GM21576 (cell line): ENCODE results near the gene CFAP157.

Experiments
- ATAC-seq: cut with Tn5 transposase; IDR thresholded peaks from one replicate; pipeline ENCODE4 v1.9.1; 2021; ENCODE audit warnings: mild to moderate bottlenecking, moderate library complexity; ENCODE audit not compliant: unreplicated experiment

Gene CFAP157

GRCh38 chr9:127714951-127715469 lies 8.2 kb downstream of the CFAP157 start:
- no peak for ATAC-seq

GRCh38 chr9:127715470-127716337 lies 8.9 kb downstream of the CFAP157 start, which contains the start of the genes PTRH1 and TTC16:
PTRH1 (minus strand) TSS chr9:127715663; CDS start chr9:127715639, 24 bp downstream.
TTC16 (plus strand) TSS chr9:127716079; CDS start chr9:127716146, 67 bp downstream.
- peak; percentile 79 for ATAC-seq

- no peak for ATAC-seq
Measured at GRCh38 chr9:127716412-127716811, 9.6 kb downstream of the CFAP157 start.

- ATAC-seq, result no peak
Measured at GRCh38 chr9:127717766-127718165, 11.0 kb downstream of the CFAP157 start.

- no peak for ATAC-seq
Measured at GRCh38 chr9:127720031-127720864, 13.5 kb downstream of the CFAP157 start.

GRCh38 chr9:127720865-127721227 lies 14.1 kb downstream of the CFAP157 start:
- ATAC-seq, result no peak

GRCh38 chr9:127721391-127721821 lies 14.6 kb downstream of the CFAP157 start:
- ATAC-seq, result no peak

- ATAC-seq, result no peak
Measured at GRCh38 chr9:127722055-127722745, 15.4 kb downstream of the CFAP157 start.

GRCh38 chr9:127723013-127723412 lies 16.2 kb downstream of the CFAP157 start:
- no peak for ATAC-seq

GRCh38 chr9:127723444-127723843 lies 16.7 kb downstream of the CFAP157 start:
- ATAC-seq, result no peak

- no peak for ATAC-seq
Measured at GRCh38 chr9:127724012-127724411, 17.2 kb downstream of the CFAP157 start.

- no peak for ATAC-seq
Measured at GRCh38 chr9:127726871-127727270, 20.1 kb downstream of the CFAP157 start.

GRCh38 chr9:127728808-127729207 lies 22.0 kb downstream of the CFAP157 start:
- ATAC-seq, result no peak

GRCh38 chr9:127729522-127730256 lies 22.9 kb downstream of the CFAP157 start:
- ATAC-seq, result no peak

GRCh38 chr9:127730262-127730661 lies 23.5 kb downstream of the CFAP157 start:
- no peak for ATAC-seq

GRCh38 chr9:127730799-127731410 lies 24.1 kb downstream of the CFAP157 start:
- no peak for ATAC-seq

- ATAC-seq, result no peak
Measured at GRCh38 chr9:127731938-127732337, 25.1 kb downstream of the CFAP157 start.

- ATAC-seq, result no peak
Measured at GRCh38 chr9:127732444-127732843, 25.7 kb downstream of the CFAP157 start.

- no peak for ATAC-seq
Measured at GRCh38 chr9:127733614-127734013, 26.8 kb downstream of the CFAP157 start.
